GM19455 (cell line): ENCODE results near the gene CLPTM1L.

Experiments used
- ATAC-seq: cut with Tn5 transposase; IDR thresholded peaks from one replicate; pipeline ENCODE4 v1.9.1; 2021; ENCODE audit not compliant: unreplicated experiment

Gene CLPTM1L

GRCh38 chr5:1315709-1316587 lies 29.0 kb downstream of the CLPTM1L start:
- peak; percentile 52 for ATAC-seq

GRCh38 chr5:1315018-1315708 lies 29.7 kb downstream of the CLPTM1L start:
- peak; percentile 1 for ATAC-seq

- no peak for ATAC-seq
These were observed 30.3 kb downstream of the CLPTM1L start for GRCh38 chr5:1314564-1314982.

- ATAC-seq, result peak; percentile 69
These were observed 31.7 kb downstream of the CLPTM1L start for GRCh38 chr5:1312993-1313833.

GRCh38 chr5:1312206-1312605 lies 32.7 kb downstream of the CLPTM1L start:
- ATAC-seq, result no peak

GRCh38 chr5:1311439-1312055 lies 33.4 kb downstream of the CLPTM1L start:
- no peak for ATAC-seq

GRCh38 chr5:1310118-1310517 lies 34.8 kb downstream of the CLPTM1L start:
- no peak for ATAC-seq

- no peak for ATAC-seq
These were observed 40.9 kb downstream of the CLPTM1L start for GRCh38 chr5:1304033-1304432.

- ATAC-seq, result no peak
These were observed 42.6 kb downstream of the CLPTM1L start for GRCh38 chr5:1302258-1302657.

GRCh38 chr5:1300581-1301083 lies 44.3 kb downstream of the CLPTM1L start:
- ATAC-seq, result no peak

GRCh38 chr5:1299961-1300360 lies 44.9 kb downstream of the CLPTM1L start:
- ATAC-seq, result no peak

- no peak for ATAC-seq
These were observed 45.4 kb downstream of the CLPTM1L start for GRCh38 chr5:1299511-1299850.

GRCh38 chr5:1298723-1299510 lies 46.0 kb downstream of the CLPTM1L start:
- ATAC-seq, result no peak

- ATAC-seq, result no peak
These were observed 46.8 kb downstream of the CLPTM1L start for GRCh38 chr5:1298067-1298551.

- ATAC-seq, result no peak
These were observed 47.7 kb downstream of the CLPTM1L start for GRCh38 chr5:1297243-1297642.

- no peak for ATAC-seq
These were observed 49.3 kb downstream of the CLPTM1L start for GRCh38 chr5:1295650-1296037.

GRCh38 chr5:1294835-1295649 lies 49.9 kb downstream of the CLPTM1L start, which contains the start of gene TERT:
TSS of gene TERT (minus strand) at chr5:1295068. CDS start at chr5:1294989, 79 bp downstream.
- no peak for ATAC-seq

GRCh38 chr5:1294206-1294834 lies 50.6 kb downstream of the CLPTM1L start:
- no peak for ATAC-seq
